Measurements from ENCODE around the gene HDAC10.

- no peak for TF ChIP-seq CTCF (IDR thresholded peaks at IDR 0.05; ENCODE audit: low read depth, low read length)
- TF ChIP-seq EZH2phosphoT487 (IDR thresholded peaks at IDR 0.05; ENCODE audit: low read depth): no peak
Measured at GRCh38 chr22:50284479-50284878, 33.4 kb upstream of the HDAC10 start.

Data from OCI-LY3 (cell line).